NT2/D1 (cell line): ENCODE data around the gene KRT75.

ENCODE experiments used
- SUZ12 ChIP-seq: IDR thresholded peaks from 2 replicates; pipeline ENCODE4 v1.6.1; 2011; ENCODE audit not compliant: insufficient read length, insufficient read depth; ENCODE audit errors: extremely low read depth
- YY1 ChIP-seq: IDR thresholded peaks from 2 replicates; pipeline ENCODE4 v1.6.1; 2011; ENCODE audit not compliant: insufficient read length, insufficient read depth
- ZNF274 ChIP-seq: IDR thresholded peaks from 2 replicates; pipeline ENCODE4 v1.6.1; 2011; ENCODE audit warnings: mild to moderate bottlenecking, low read depth, low read length

GRCh38 chr12:52396656-52397055 is 37.5 kb downstream of the KRT75 start:
- no peak for TF ChIP-seq YY1
- no peak for TF ChIP-seq ZNF274
- TF ChIP-seq SUZ12, result no peak
